Tibial nerve (tissue), 4 donors: ENCODE results near the gene TFIP11. TPM values are rescaled to one million over a fixed set of nuclear protein-coding genes. Genes with fewer than 3 reads are reported as not detected.

Experiments
- DNase-seq, 2 donors: peaks; one replicate each; pipeline ENCODE4 v3.0.0-alpha.2; 2019; ENCODE audit warnings: low spot score in 2 of 2
- H3K27ac ChIP-seq, 4 donors: fragments of 200-600 bp; sonication (generic) in 3 of 4; one replicate each; pipeline ENCODE4 v1.5.1; 2017 to 2019; ENCODE audit warnings: mild to moderate bottlenecking in 1 of 4
- H3K27me3 ChIP-seq, 2 donors: fragments of 200-600 bp; sonication (generic) in 1 of 2; one replicate each; pipeline versions ENCODE4 v1.5.1 to v1.6.0; 2017 to 2019
- H3K36me3 ChIP-seq, 3 donors: fragments of 200-600 bp; sonication (generic); one replicate each; pipeline ENCODE4 v1.5.1; 2018 to 2019
- H3K4me1 ChIP-seq, 4 donors: fragments of 200-600 bp; sonication (generic) in 3 of 4; one replicate each; pipeline ENCODE4 v1.5.1; 2017 to 2019
- H3K4me3 ChIP-seq, 4 donors: fragments of 200-600 bp; sonication (generic) in 3 of 4; one replicate each; pipeline ENCODE4 v1.5.1; 2017 to 2019; ENCODE audit warnings: mild to moderate bottlenecking in 1 of 4, moderate library complexity in 1 of 4
- H3K9me3 ChIP-seq, 4 donors: fragments of 200-600 bp; sonication (generic) in 3 of 4; one replicate each; pipeline ENCODE4 v1.5.1; 2017 to 2019
- EP300 ChIP-seq, 2 donors: sonication (generic); formaldehyde crosslinking; IDR thresholded peaks; one replicate each; pipeline ENCODE4 v1.6.1; 2017; ENCODE audit warnings: antibody characterized with exemption in 2 of 2, mild to moderate bottlenecking in 1 of 2
- POLR2A ChIP-seq, 2 donors: fragments of 450-650 bp; IDR thresholded peaks; one replicate each; pipeline ENCODE4 v1.6.1; 2017; ENCODE audit warnings: antibody characterized with exemption in 2 of 2, mild to moderate bottlenecking in 2 of 2, moderate library complexity in 2 of 2
- WGBS, 2 donors: methylation state at CpG; one replicate each; pipeline ENCODE4 v1.1.5; 2018; 5-methylcytosine and 5-hydroxymethylcytosine counted together
- total RNA-seq, 4 donors: library from RNA; depleted of rRNA; stranded (reverse); fragments of >200 nt; gene quantifications; one replicate each; pipeline ENCODE4 v1.1.0, GENCODE V29; 2016
- TF ChIP-seq, protein P1 (sequence below), 5 experiments: fragments of 200-600 bp in 3 of 5; fragments of 450-650 bp in 2 of 5; sonication (generic) in 3 of 5; IDR thresholded peaks; one replicate each; pipeline ENCODE4 v1.5.1; 2016 to 2019; ENCODE audit warnings: antibody characterized with exemption in 5 of 5, mild to moderate bottlenecking in 3 of 5, moderate library complexity in 2 of 5

Gene TFIP11
- total RNA-seq, 4 donors from 2014 or later = 15.5 to 23.9 (median 19.3) TPM

- H3K27ac ChIP-seq = no peak overlapping the region
- WGBS, 2 donors = 70 to 76% methylated on average over 2 of the region's 2 CpGs
- H3K27me3 ChIP-seq = no peaks in the 10 kb centered on the region
- peaks cover 0 to 22% (median 0%) of the 10 kb centered on the region in 3 donors for H3K36me3 ChIP-seq
- H3K9me3 ChIP-seq = no peaks in the 10 kb centered on the region
- DNase-seq = no peak
- no peak overlapping the region for H3K4me3 ChIP-seq
- peaks cover 0 to 10% (median 0%) of the 10 kb centered on the region in 4 donors for H3K4me1 ChIP-seq
- TF ChIP-seq EP300 (IDR thresholded peaks at IDR 0.05) (no peak), POLR2A (IDR thresholded peaks at IDR 0.05) (no peak)
- TF ChIP-seq, protein P1, sequence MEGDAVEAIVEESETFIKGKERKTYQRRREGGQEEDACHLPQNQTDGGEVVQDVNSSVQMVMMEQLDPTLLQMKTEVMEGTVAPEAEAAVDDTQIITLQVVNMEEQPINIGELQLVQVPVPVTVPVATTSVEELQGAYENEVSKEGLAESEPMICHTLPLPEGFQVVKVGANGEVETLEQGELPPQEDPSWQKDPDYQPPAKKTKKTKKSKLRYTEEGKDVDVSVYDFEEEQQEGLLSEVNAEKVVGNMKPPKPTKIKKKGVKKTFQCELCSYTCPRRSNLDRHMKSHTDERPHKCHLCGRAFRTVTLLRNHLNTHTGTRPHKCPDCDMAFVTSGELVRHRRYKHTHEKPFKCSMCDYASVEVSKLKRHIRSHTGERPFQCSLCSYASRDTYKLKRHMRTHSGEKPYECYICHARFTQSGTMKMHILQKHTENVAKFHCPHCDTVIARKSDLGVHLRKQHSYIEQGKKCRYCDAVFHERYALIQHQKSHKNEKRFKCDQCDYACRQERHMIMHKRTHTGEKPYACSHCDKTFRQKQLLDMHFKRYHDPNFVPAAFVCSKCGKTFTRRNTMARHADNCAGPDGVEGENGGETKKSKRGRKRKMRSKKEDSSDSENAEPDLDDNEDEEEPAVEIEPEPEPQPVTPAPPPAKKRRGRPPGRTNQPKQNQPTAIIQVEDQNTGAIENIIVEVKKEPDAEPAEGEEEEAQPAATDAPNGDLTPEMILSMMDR (IDR thresholded peaks at IDR 0.05) = no peak
These were observed 33.1 kb upstream of the TFIP11 start for GRCh38 chr22:26545385-26545784.

DNA sequence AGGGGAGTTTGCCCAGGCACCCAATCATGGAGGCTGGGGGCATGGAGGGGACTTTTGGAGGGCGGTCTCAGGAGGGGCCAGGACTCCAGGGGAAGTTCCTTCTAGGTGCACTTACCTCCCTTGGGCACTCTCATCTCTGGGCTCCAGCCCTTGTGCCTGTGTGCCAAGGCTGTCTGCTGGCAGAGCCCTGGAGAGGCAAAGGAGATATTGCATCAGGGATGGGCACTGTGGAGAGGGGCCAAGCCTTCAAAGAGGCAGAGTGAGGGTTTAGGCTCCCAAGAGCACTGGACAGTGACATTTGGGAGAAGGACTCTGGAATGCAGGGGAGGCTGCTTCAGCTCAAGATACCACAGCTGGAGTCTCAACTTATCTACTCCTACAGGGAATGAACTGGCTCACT is 32.2 kb upstream of the TFIP11 start:
- no peak overlapping the region for H3K27ac ChIP-seq
- H3K4me1 ChIP-seq = peaks cover 0 to 5% (median 0%) of the 10 kb centered on the region in 4 donors
- WGBS, 2 donors = 100% methylated on average over 1 of the region's 1 CpG
- H3K4me3 ChIP-seq = no peak overlapping the region
- H3K9me3 ChIP-seq = no peaks in the 10 kb centered on the region
- H3K36me3 ChIP-seq = peaks cover 0 to 30% (median 0%) of the 10 kb centered on the region in 3 donors
- no peak for DNase-seq
- H3K27me3 ChIP-seq = no peaks in the 10 kb centered on the region
- no peak for TF ChIP-seq POLR2A (IDR thresholded peaks at IDR 0.05)
- TF ChIP-seq, protein P1 (IDR thresholded peaks at IDR 0.05) = no peak
- no peak for TF ChIP-seq EP300 (IDR thresholded peaks at IDR 0.05)

GRCh38 chr22:26542831-26543230 is 30.6 kb upstream of the TFIP11 start:
- DNase-seq = peak in 1 of 2 donors; percentile 11
- Histone ChIP-seq H3K27me3 (no peaks in the 10 kb centered on the region), H3K9me3 (no peaks in the 10 kb centered on the region), H3K4me1 (peaks cover 0 to 5% (median 0%) of the 10 kb centered on the region in 4 donors), H3K36me3 (peaks cover 0 to 44% (median 0%) of the 10 kb centered on the region in 3 donors), H3K27ac (no peak overlapping the region), H3K4me3 (no peak overlapping the region)
- 46 to 52% methylated on average over 3 of the region's 3 CpGs for WGBS, 2 donors
- TF ChIP-seq POLR2A (IDR thresholded peaks at IDR 0.05) (no peak), EP300 (IDR thresholded peaks at IDR 0.05) (peak in 1 of 2 donors; percentile 28)
- TF ChIP-seq, protein P1 (IDR thresholded peaks at IDR 0.05) = no peak

- no peaks in the 10 kb centered on the region for H3K27me3 ChIP-seq
- no peaks in the 10 kb centered on the region for H3K4me1 ChIP-seq
- WGBS, 2 donors = 93 to 95% methylated on average over 39 to 40 of the region's 47 CpGs
- DNase-seq = no peak
- H3K4me3 ChIP-seq = no peak overlapping the region
- TF ChIP-seq, protein P1 (IDR thresholded peaks at IDR 0.05) = no peak
- TF ChIP-seq EP300 (IDR thresholded peaks at IDR 0.05) = no peak
- TF ChIP-seq POLR2A (IDR thresholded peaks at IDR 0.05) = no peak
- H3K9me3 ChIP-seq = no peaks in the 10 kb centered on the region
- H3K36me3 ChIP-seq = peaks cover 0 to 59% (median 0%) of the 10 kb centered on the region in 3 donors
- no peak overlapping the region for H3K27ac ChIP-seq
These were observed 29.0 kb upstream of the TFIP11 start for GRCh38 chr22:26541167-26541819.

DNA sequence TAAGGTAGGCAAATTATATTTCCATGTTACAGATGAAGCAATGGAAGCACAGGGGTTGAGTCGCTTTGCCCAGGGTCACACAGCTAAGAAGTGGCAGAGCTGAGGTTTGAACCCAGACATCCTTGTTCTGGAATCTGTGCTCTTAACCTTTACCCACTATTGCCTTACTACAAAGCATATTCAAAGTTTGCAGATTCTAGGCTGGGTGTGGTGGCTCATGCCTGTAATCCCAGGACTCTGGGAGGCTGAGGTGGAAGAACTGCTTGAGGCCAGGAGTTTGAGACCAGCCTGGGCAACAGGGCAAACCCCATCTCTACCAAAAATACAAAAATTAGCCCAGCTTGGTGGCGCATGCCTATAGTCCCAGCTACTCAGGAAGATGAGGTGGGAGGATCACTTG is 27.8 kb upstream of the TFIP11 start:
- Histone ChIP-seq H3K9me3 (no peaks in the 10 kb centered on the region), H3K27ac (no peak overlapping the region), H3K4me3 (no peak overlapping the region), H3K27me3 (no peaks in the 10 kb centered on the region), H3K36me3 (peaks cover 0 to 65% (median 0%) of the 10 kb centered on the region in 3 donors), H3K4me1 (no peaks in the 10 kb centered on the region)
- TF ChIP-seq EP300 (IDR thresholded peaks at IDR 0.05) (no peak), POLR2A (IDR thresholded peaks at IDR 0.05) (no peak)
- TF ChIP-seq, protein P1 (IDR thresholded peaks at IDR 0.05) = no peak
- no peak for DNase-seq
- 94% methylated on average over 2 of the region's 2 CpGs for WGBS, 2 donors
